HCT116 (cell line): ENCODE results near the gene EXOC6B. TPM values are rescaled to one million over a fixed set of nuclear protein-coding genes. Genes with fewer than 3 reads are reported as not detected.
"Not testable (repeated sequence)": the region's sequence is repeated elsewhere in the genome, so short reads cannot be mapped to it uniquely, and the experiment has no call there.

ENCODE experiments used
- ATAC-seq: fragments of 200-7000 bp; cut with Tn5 transposase; 2 replicates; pipeline ENCODE4 v1.9.1; 2020; ENCODE audit warnings: mild to moderate bottlenecking, moderate library complexity
- BruUV-seq: library from RNA; stranded (reverse); fragments of 400-500 nt; replicated peaks from 2 replicates; lab custom pipeline; 2021; lab: Mats Ljungman, UMichigan
- CTCF ChIA-PET: fragments of 300-600 bp; sonication (Branson Sonifier 250); formaldehyde crosslinking; loops from one replicate; lab custom pipeline; 2021; ENCODE audit warnings: antibody characterized with exemption; lab: Charles Lee
- POLR2A ChIA-PET: fragments of 300-600, 350-600 bp; sonication (Branson Sonifier 250); formaldehyde crosslinking; loops from one replicate; lab custom pipeline; 2021; ENCODE audit warnings: antibody characterized with exemption; lab: Charles Lee
- RAD21 ChIA-PET, 2 experiments: fragments of 300-600 bp; sonication (Branson Sonifier 250); formaldehyde crosslinking; loops; one replicate each; lab custom pipeline; 2023; ENCODE audit warnings: low total read pairs in 2 of 2; ENCODE audit not compliant: uncharacterized antibody in 2 of 2, unreplicated experiment in 2 of 2, low non-redundant PET in 1 of 2; lab: Charles Lee
- DNase-seq: peaks from one replicate; pipeline ENCODE4 v3.0.0-alpha.2; 2010; ENCODE audit warnings: low read depth, low spot score
- H2AFZ ChIP-seq: fragments of 200-600 bp; shearing (Covaris generic), sonication (generic); 2 replicates; pipeline ENCODE4 v1.6.1; 2017; ENCODE audit warnings: low read depth, mixed run types, mixed read lengths, antibody characterized with exemption, low read length; ENCODE audit not compliant: poor library complexity, severe bottlenecking
- H3K27ac ChIP-seq: 2 replicates; pipeline ENCODE4 v1.5.1; 2012; ENCODE audit warnings: low read depth, low read length
- H3K27me3 ChIP-seq: fragments of 200-600 bp; sonication (generic); 2 replicates; pipeline ENCODE4 v1.6.1; 2016; ENCODE audit warnings: mixed run types, low read length, mixed read lengths; ENCODE audit not compliant: insufficient read depth
- H3K36me3 ChIP-seq, 2 experiments: fragments of 200-500 bp in 1 of 2; fragments of 200-600 bp in 1 of 2; sonication (Bioruptor generic) in 1 of 2; sonication (generic) in 1 of 2; 2 replicates each; pipeline versions ENCODE4 v1.5.1 to v1.6.1; 2014 to 2016; ENCODE audit warnings: low read length in 2 of 2, inconsistent platforms in 1 of 2, mixed read lengths in 1 of 2, mixed run types in 1 of 2; ENCODE audit not compliant: insufficient read depth in 2 of 2, control insufficient read depth in 1 of 2
- H3K4me1 ChIP-seq, 2 experiments: fragments of 200-600 bp in 1 of 2; sonication (generic) in 1 of 2; 2 replicates each; pipeline versions ENCODE4 v1.5.1 to v1.6.1; 2012 to 2017; ENCODE audit warnings: low read length in 2 of 2, inconsistent platforms in 1 of 2, mild to moderate bottlenecking in 1 of 2, mixed read lengths in 1 of 2, mixed run types in 1 of 2, moderate library complexity in 1 of 2; ENCODE audit not compliant: insufficient read depth in 2 of 2, control insufficient read depth in 1 of 2
- H3K4me2 ChIP-seq: fragments of 200-600 bp; sonication (generic); 2 replicates; pipeline ENCODE4 v1.6.1; 2017; ENCODE audit warnings: mixed run types, low read length, mixed read lengths
- H3K4me3 ChIP-seq, 2 experiments: fragments of 200-600 bp in 1 of 2; sonication (generic) in 1 of 2; replicated peaks in 1 of 2; 2 replicates each; pipeline ENCODE4 v1.5.1; 2011 to 2016; ENCODE audit warnings: low read length in 2 of 2, control low read depth in 1 of 2, low read depth in 1 of 2, mild to moderate bottlenecking in 1 of 2, mixed read lengths in 1 of 2, mixed run types in 1 of 2
- H3K79me2 ChIP-seq: fragments of 200-600 bp; sonication (generic); 2 replicates; pipeline ENCODE4 v1.6.1; 2017; ENCODE audit warnings: mild to moderate bottlenecking, mixed run types, low read length, moderate library complexity, mixed read lengths; ENCODE audit not compliant: insufficient read depth
- H3K9ac ChIP-seq: fragments of 200-600 bp; sonication (generic); 2 replicates; pipeline ENCODE4 v1.6.1; 2016; ENCODE audit warnings: low read length, mixed read lengths
- H3K9me2 ChIP-seq: fragments of 200-600 bp; sonication (generic), shearing (Covaris generic); 2 replicates; pipeline ENCODE4 v1.6.1; 2017; ENCODE audit warnings: mixed run types, mild to moderate bottlenecking, moderate library complexity; ENCODE audit not compliant: insufficient read depth
- H3K9me3 ChIP-seq, 2 experiments: fragments of 200-500 bp in 1 of 2; fragments of 200-600 bp in 1 of 2; sonication (Bioruptor generic) in 1 of 2; sonication (generic) in 1 of 2; 2 replicates each; pipeline ENCODE4 v1.6.1; 2014 to 2017; ENCODE audit warnings: low read length in 2 of 2, mixed read lengths in 2 of 2, inconsistent platforms in 1 of 2, low read depth in 1 of 2, mild to moderate bottlenecking in 1 of 2, mixed run types in 1 of 2, moderate library complexity in 1 of 2; ENCODE audit not compliant: control insufficient read depth in 1 of 2, insufficient read depth in 1 of 2
- H4K20me1 ChIP-seq: fragments of 200-600 bp; sonication (generic), shearing (Covaris generic); 2 replicates; pipeline ENCODE4 v1.6.1; 2017; ENCODE audit warnings: mixed run types, mild to moderate bottlenecking, moderate library complexity; ENCODE audit not compliant: insufficient read depth
- EGR1 ChIP-seq: IDR thresholded peaks from 2 replicates; pipeline ENCODE4 v1.6.1; 2012; ENCODE audit warnings: low read depth
- POLR2A ChIP-seq: IDR thresholded peaks from 2 replicates; pipeline ENCODE4 v1.7.0; 2011; ENCODE audit warnings: borderline replicate concordance; ENCODE audit not compliant: insufficient read depth, insufficient read length; ENCODE audit errors: extremely low read depth
- SRF ChIP-seq: IDR thresholded peaks from 2 replicates; pipeline ENCODE4 v1.6.1; 2012; ENCODE audit warnings: low read depth
- intact Hi-C: fragments of 100-400 bp; cut with micrococcal nuclease; formaldehyde crosslinking; loops from 2 replicates; pipeline ENCODE4 v1.10.0; 2022
- total RNA-seq: library from RNA; stranded (reverse); gene quantifications from one replicate; pipeline ENCODE4 v1.2.1, GENCODE V29; 2021; ENCODE audit not compliant: unreplicated experiment

Gene EXOC6B
- total RNA-seq, 1 experiment from 2014 or later: 25.4 TPM

DNA sequence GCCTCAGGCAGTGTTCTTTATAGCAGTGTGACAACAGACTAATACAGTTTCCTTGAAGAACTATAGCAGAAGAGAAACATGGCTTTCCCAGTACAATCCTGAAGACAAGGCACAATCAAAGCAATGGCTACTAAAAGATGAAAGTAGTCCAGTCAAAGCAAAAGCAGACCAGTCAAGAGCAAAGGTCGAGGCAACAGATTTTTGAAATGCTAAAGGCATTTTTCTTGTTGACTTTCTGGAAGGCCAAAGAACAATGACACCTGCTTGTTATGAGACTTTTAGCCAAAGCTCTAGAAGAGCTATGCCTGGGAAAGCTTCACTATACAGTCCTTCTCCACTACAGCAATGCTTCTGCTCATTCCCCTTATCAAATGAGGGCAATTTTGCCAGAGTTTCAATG is 269.9 kb downstream of the EXOC6B start:
- BruUV-seq: no TSS peak

DNA sequence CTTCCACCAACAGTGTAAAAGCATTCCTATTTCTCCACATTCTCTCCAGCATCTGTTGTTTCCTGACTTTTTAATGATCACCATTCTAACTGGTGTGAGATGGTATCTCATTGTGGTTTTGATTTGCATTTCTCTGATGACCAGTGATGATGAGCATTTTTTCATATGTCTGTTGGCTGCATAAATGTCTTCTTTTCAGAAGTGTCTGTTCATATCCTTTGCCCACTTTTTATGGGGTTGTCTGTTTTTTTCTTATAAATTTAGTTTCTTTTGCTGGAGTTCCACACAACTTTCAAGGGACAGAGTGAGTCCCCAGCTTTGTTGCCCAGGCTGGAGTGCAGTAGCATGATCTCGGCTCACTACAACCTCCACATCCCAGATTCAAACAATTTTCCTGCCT is 270.5 kb downstream of the EXOC6B start:
- H3K36me3 ChIP-seq, ATAC-seq, H4K20me1 ChIP-seq, H3K4me2 ChIP-seq, H3K27me3 ChIP-seq, BruUV-seq, H3K9me3 ChIP-seq, H3K9me2 ChIP-seq, intact Hi-C loops, RAD21 ChIA-PET, CTCF ChIA-PET, H3K4me3 ChIP-seq, DNase-seq, H2AFZ ChIP-seq, H3K79me2 ChIP-seq, H3K27ac ChIP-seq, H3K4me1 ChIP-seq, H3K9ac ChIP-seq, POLR2A ChIA-PET: not testable (repeated sequence)

More for the DNA sequence above, 269.9 kb downstream of the EXOC6B start:
- H3K79me2 ChIP-seq: no peaks in the 10 kb centered on the region
- no peaks in the 10 kb centered on the region for H3K4me1 ChIP-seq
- no peaks in the 10 kb centered on the region for H3K9me2 ChIP-seq
- intact Hi-C loops: no loop called here
- no peak overlapping the region for H2AFZ ChIP-seq
- RAD21 ChIA-PET: no interaction called here
- no peak for ATAC-seq
- no peak overlapping the region for H3K9ac ChIP-seq
- no peaks in the 10 kb centered on the region for H3K9me3 ChIP-seq
- H3K4me2 ChIP-seq: no peak overlapping the region
- H3K4me3 ChIP-seq: no peak overlapping the region
- H4K20me1 ChIP-seq: no peaks in the 10 kb centered on the region
- CTCF ChIA-PET: no interaction called here
- POLR2A ChIA-PET: no interaction called here
- no peak for DNase-seq
- H3K27ac ChIP-seq: no peak overlapping the region
- no peaks in the 10 kb centered on the region for H3K36me3 ChIP-seq
- TF ChIP-seq EGR1 (no peak), SRF (no peak), POLR2A (no peak)
- H3K27me3 ChIP-seq: no peaks in the 10 kb centered on the region

DNA sequence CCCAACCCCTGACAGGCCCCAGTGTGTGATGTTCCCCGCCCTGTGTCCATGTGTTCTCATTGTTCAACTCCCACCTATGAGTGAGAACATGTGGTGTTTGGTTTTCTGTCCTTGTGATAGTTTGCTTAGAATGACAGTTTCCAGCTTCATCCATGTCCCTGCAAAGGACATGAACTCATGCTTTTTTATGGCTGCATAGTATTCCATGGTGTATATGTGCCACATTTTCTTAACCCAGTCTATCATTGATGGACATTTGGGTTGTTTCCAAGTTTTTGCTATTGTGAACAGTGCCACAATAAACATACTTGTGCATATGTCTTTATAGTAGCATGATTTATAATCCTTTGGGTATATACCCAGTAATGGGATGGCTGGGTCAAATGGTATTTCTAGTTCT is 270.9 kb downstream of the EXOC6B start:
- H3K27ac ChIP-seq, intact Hi-C loops, H3K4me2 ChIP-seq, H3K9me2 ChIP-seq, H4K20me1 ChIP-seq, H3K9me3 ChIP-seq, H3K79me2 ChIP-seq, H3K9ac ChIP-seq, DNase-seq, H3K4me1 ChIP-seq, H2AFZ ChIP-seq, BruUV-seq, H3K36me3 ChIP-seq, H3K27me3 ChIP-seq, H3K4me3 ChIP-seq, CTCF ChIA-PET, ATAC-seq, POLR2A ChIA-PET, RAD21 ChIA-PET: not testable (repeated sequence)
